Measurements from ENCODE around the gene PLEKHH1.
A peak's percentile ranks its signal among the peaks of the same experiment; 100 is the strongest.

PLEKHH1 gene

DNA sequence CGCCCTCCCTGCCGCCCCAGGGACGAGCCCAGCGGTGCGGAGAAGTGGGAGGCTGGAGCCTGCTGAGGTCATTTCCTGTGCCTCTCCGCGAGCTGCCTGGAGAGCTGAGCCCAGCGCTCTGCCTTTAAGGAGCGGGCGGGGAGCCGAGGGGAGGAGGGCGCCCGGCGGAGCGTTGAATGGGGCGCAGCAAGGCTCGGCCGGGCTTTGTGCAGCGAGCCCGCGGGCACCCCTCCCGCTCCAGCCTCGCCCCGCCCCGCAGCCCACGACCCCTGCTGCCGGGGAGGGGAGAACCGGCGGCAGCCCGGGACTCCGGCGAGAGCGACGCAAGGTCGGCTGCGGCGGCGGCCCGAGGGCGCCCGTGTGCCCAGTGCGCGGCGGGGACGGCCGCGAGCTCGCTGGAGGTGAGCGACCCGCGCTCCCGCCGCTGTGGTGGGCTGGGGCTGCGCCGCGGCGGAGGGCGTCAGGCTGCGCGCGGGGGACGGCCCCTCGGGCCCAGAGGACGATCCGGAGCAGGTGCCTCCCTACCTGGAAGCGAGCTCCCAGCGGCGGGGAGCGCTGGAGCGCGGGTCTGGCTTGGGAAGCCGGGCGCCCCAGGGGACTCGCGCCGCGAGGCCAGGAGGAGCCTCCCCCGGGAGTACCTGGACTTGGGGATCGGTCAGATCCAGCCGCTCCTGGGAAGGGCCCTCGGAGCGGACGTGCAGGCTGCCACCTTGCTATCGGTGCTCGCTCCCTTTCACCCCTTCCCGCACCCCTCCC is at the start of gene PLEKHH1:
Gene PLEKHH1, plus strand, starts transcription at position 293 of the 756 bp plus-strand sequence. CDS start 8,578 bp downstream, outside the sequence.
- H3K4me3 ChIP-seq (ENCODE audit: low read length) = peak within 1 kb of the TSS; percentile 90
- H3K4me1 ChIP-seq (ENCODE audit: insufficient read depth, low read length) = peaks cover 3% of the 10 kb centered on the region; the same call in 1 of the 2 replicates
- H3K27me3 ChIP-seq (ENCODE audit: insufficient read depth, low read length) = peaks cover 25% of the 10 kb centered on the region
- H3K27ac ChIP-seq (ENCODE audit: low read length) = no peak within 1 kb of the TSS
- H3K9ac ChIP-seq (ENCODE audit: low read depth, low read length) = peak within 1 kb of the TSS; percentile 83; the same call in 1 of the 2 replicates
- H3K9me3 ChIP-seq (ENCODE audit: insufficient read depth, low read depth, low read length) = no peaks in the 10 kb centered on the region
- no peaks in the 10 kb centered on the region for H3K36me3 ChIP-seq (ENCODE audit: insufficient read depth, low read depth, low read length)

- Histone ChIP-seq H3K4me3 (ENCODE audit: low read length) (no peak overlapping the region), H3K36me3 (ENCODE audit: insufficient read depth, low read depth, low read length) (no peaks in the 10 kb centered on the region), H3K9ac (ENCODE audit: low read depth, low read length) (no peak overlapping the region), H3K4me1 (ENCODE audit: insufficient read depth, low read length) (no peaks in the 10 kb centered on the region), H3K27me3 (ENCODE audit: insufficient read depth, low read length) (no peaks in the 10 kb centered on the region), H3K9me3 (ENCODE audit: insufficient read depth, low read depth, low read length) (no peaks in the 10 kb centered on the region), H3K27ac (ENCODE audit: low read length) (no peak overlapping the region)
Observed at GRCh38 chr14:67483579-67484285, 49.4 kb upstream of the PLEKHH1 start.

- no peak overlapping the region for H3K4me3 ChIP-seq (ENCODE audit: low read length)
- no peaks in the 10 kb centered on the region for H3K4me1 ChIP-seq (ENCODE audit: insufficient read depth, low read length)
- H3K27ac ChIP-seq (ENCODE audit: low read length) = no peak overlapping the region
- no peaks in the 10 kb centered on the region for H3K27me3 ChIP-seq (ENCODE audit: insufficient read depth, low read length)
- no peak overlapping the region for H3K9ac ChIP-seq (ENCODE audit: low read depth, low read length)
- H3K36me3 ChIP-seq (ENCODE audit: insufficient read depth, low read depth, low read length) = no peaks in the 10 kb centered on the region
- no peaks in the 10 kb centered on the region for H3K9me3 ChIP-seq (ENCODE audit: insufficient read depth, low read depth, low read length)
Observed at GRCh38 chr14:67485501-67486095, 47.5 kb upstream of the PLEKHH1 start.

- H3K9me3 ChIP-seq (ENCODE audit: insufficient read depth, low read depth, low read length) = no peaks in the 10 kb centered on the region
- no peaks in the 10 kb centered on the region for H3K36me3 ChIP-seq (ENCODE audit: insufficient read depth, low read depth, low read length)
- H3K9ac ChIP-seq (ENCODE audit: low read depth, low read length) = no peak overlapping the region
- no peak overlapping the region for H3K27ac ChIP-seq (ENCODE audit: low read length)
- no peak overlapping the region for H3K4me3 ChIP-seq (ENCODE audit: low read length)
- H3K4me1 ChIP-seq (ENCODE audit: insufficient read depth, low read length) = peaks cover 9% of the 10 kb centered on the region
- no peaks in the 10 kb centered on the region for H3K27me3 ChIP-seq (ENCODE audit: insufficient read depth, low read length)
Observed at GRCh38 chr14:67486890-67487289, 46.2 kb upstream of the PLEKHH1 start.

- H3K27me3 ChIP-seq (ENCODE audit: insufficient read depth, low read length) = no peaks in the 10 kb centered on the region
- peaks cover 12% of the 10 kb centered on the region for H3K4me1 ChIP-seq (ENCODE audit: insufficient read depth, low read length)
- no peak overlapping the region for H3K9ac ChIP-seq (ENCODE audit: low read depth, low read length)
- no peak overlapping the region for H3K27ac ChIP-seq (ENCODE audit: low read length)
- H3K36me3 ChIP-seq (ENCODE audit: insufficient read depth, low read depth, low read length) = no peaks in the 10 kb centered on the region
- H3K9me3 ChIP-seq (ENCODE audit: insufficient read depth, low read depth, low read length) = no peaks in the 10 kb centered on the region
- H3K4me3 ChIP-seq (ENCODE audit: low read length) = no peak overlapping the region
Observed at GRCh38 chr14:67487332-67487731, 45.8 kb upstream of the PLEKHH1 start.

DNA sequence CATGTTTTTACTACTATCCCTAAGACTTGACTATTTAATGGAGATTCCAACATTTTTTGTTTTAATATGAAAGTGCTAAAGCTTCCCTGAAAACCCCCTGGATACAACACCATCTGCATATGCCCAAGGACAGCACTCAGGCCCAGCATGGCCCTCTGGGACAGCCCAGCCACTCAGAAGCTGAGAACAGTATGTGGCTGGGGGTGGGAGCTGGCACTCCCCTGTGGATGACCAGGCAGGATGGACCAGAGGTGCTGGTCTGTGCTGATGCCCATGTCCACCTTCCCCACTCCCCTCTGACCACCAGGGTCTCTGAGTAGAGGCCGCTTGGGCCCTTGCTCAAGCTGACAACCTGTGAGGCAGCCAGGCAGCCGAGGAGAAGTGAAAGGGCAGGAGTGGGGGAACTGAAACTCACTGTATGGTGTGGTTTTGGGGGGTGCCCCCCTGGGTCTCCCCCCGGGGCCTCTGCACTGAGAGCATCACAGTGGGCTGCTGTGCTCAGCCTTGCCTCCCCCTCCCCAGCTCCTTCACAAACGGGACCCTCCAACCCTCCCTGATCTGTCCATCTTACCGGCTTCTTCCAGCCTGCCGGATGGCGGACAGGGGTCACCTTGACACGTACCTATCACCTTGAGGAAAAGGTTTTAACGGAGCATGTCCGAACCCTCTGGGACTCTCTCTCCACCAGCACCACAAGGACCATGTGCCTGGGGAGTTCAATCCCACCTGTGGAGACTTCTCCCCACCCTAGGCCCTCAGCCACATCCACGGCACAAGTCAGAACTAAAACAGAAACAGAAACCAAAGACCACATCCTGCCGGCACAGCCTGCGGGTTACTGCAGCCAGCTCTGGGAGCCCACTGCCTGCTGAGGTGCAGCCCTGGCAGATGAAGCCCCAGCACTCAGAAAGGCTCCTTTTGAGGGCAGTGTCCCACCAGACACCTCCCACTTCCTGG is 44.9 kb upstream of the PLEKHH1 start, which contains the start of gene TMEM229B:
Gene TMEM229B, minus strand, starts transcription at position 785 of the 957 bp plus-strand sequence. CDS start 14,798 bp downstream, outside the sequence.
- Histone ChIP-seq H3K9me3 (ENCODE audit: insufficient read depth, low read depth, low read length) (peaks cover 2% of the 10 kb centered on the region; the same call in 1 of the 2 replicates), H3K4me1 (ENCODE audit: insufficient read depth, low read length) (peaks cover 15% of the 10 kb centered on the region), H3K4me3 (ENCODE audit: low read length) (no peak within 1 kb of the TSS), H3K27me3 (ENCODE audit: insufficient read depth, low read length) (no peaks in the 10 kb centered on the region), H3K27ac (ENCODE audit: low read length) (no peak within 1 kb of the TSS), H3K9ac (ENCODE audit: low read depth, low read length) (no peak within 1 kb of the TSS), H3K36me3 (ENCODE audit: insufficient read depth, low read depth, low read length) (no peaks in the 10 kb centered on the region)

- no peak overlapping the region for H3K27ac ChIP-seq (ENCODE audit: low read length)
- H3K27me3 ChIP-seq (ENCODE audit: insufficient read depth, low read length) = no peaks in the 10 kb centered on the region
- H3K9me3 ChIP-seq (ENCODE audit: insufficient read depth, low read depth, low read length) = peaks cover 12% of the 10 kb centered on the region; the same call in 1 of the 2 replicates
- no peaks in the 10 kb centered on the region for H3K36me3 ChIP-seq (ENCODE audit: insufficient read depth, low read depth, low read length)
- no peak overlapping the region for H3K9ac ChIP-seq (ENCODE audit: low read depth, low read length)
- no peak overlapping the region for H3K4me3 ChIP-seq (ENCODE audit: low read length)
- peaks cover 15% of the 10 kb centered on the region for H3K4me1 ChIP-seq (ENCODE audit: insufficient read depth, low read length)
Observed at GRCh38 chr14:67490196-67490595, 42.9 kb upstream of the PLEKHH1 start.

DNA sequence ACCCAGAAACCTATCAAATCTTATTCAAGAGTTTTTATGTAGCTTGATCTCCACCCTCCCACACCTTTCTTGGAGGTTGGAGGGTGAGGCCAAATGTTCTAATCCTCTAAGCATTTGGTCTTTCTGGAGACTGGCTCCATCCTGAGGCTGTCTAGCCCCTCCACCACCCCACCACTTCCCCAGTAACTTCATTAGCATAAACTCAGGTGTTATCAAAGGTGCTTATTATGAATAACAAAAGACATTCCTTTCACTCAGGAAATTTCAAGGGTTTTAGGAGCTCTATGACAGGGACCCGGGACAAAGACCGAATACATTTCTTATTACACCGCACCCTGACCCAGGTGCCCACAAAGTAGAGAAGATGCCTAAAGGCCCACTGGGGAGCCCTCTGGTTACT is 41.8 kb upstream of the PLEKHH1 start:
- H3K9ac ChIP-seq (ENCODE audit: low read depth, low read length) = no peak overlapping the region
- no peaks in the 10 kb centered on the region for H3K36me3 ChIP-seq (ENCODE audit: insufficient read depth, low read depth, low read length)
- no peaks in the 10 kb centered on the region for H3K27me3 ChIP-seq (ENCODE audit: insufficient read depth, low read length)
- peaks cover 12% of the 10 kb centered on the region; the same call in 1 of the 2 replicates for H3K9me3 ChIP-seq (ENCODE audit: insufficient read depth, low read depth, low read length)
- H3K4me3 ChIP-seq (ENCODE audit: low read length) = 0 out of 2 replicates have a peak overlapping the region, but pooled peaks have one; percentile 35
- no peak overlapping the region for H3K27ac ChIP-seq (ENCODE audit: low read length)
- peaks cover 15% of the 10 kb centered on the region for H3K4me1 ChIP-seq (ENCODE audit: insufficient read depth, low read length)

GRCh38 chr14:67491741-67492507 is 41.2 kb upstream of the PLEKHH1 start:
- 0 out of 2 replicates have a peak overlapping the region, but pooled peaks have one; percentile 35 for H3K4me3 ChIP-seq (ENCODE audit: low read length)
- no peak overlapping the region for H3K27ac ChIP-seq (ENCODE audit: low read length)
- H3K36me3 ChIP-seq (ENCODE audit: insufficient read depth, low read depth, low read length) = no peaks in the 10 kb centered on the region
- H3K9ac ChIP-seq (ENCODE audit: low read depth, low read length) = no peak overlapping the region
- H3K27me3 ChIP-seq (ENCODE audit: insufficient read depth, low read length) = no peaks in the 10 kb centered on the region
- H3K9me3 ChIP-seq (ENCODE audit: insufficient read depth, low read depth, low read length) = peaks cover 12% of the 10 kb centered on the region; the same call in 1 of the 2 replicates
- H3K4me1 ChIP-seq (ENCODE audit: insufficient read depth, low read length) = peaks cover 15% of the 10 kb centered on the region

DNA sequence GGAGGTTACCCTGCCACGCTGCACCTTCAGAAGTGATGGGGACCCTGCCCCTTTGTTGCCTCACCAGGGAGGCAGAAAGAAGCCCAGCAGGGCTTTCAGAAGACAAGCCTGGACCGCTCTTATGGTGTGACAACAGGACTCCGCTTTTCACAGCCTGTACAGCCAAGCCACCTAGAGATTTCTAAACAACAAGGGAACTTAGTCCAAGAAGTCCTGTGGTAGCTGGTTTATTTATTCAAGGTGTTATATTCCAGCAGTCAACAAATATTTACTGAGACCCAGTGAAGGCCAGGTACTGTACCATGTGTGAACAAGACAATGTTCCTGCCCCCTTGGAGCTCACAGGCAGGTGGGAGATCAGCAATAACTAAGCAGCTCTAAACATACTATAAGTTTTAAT is 40.6 kb upstream of the PLEKHH1 start:
- Histone ChIP-seq H3K9ac (ENCODE audit: low read depth, low read length) (no peak overlapping the region), H3K4me1 (ENCODE audit: insufficient read depth, low read length) (peaks cover 15% of the 10 kb centered on the region), H3K27ac (ENCODE audit: low read length) (no peak overlapping the region), H3K36me3 (ENCODE audit: insufficient read depth, low read depth, low read length) (no peaks in the 10 kb centered on the region), H3K4me3 (ENCODE audit: low read length) (no peak overlapping the region), H3K9me3 (ENCODE audit: insufficient read depth, low read depth, low read length) (peaks cover 12% of the 10 kb centered on the region; the same call in 1 of the 2 replicates), H3K27me3 (ENCODE audit: insufficient read depth, low read length) (no peaks in the 10 kb centered on the region)

Data from iPS-20b (cell line).